Hepatocyte (in vitro differentiated cells): Measurements from ENCODE around the gene VASN. TPM values are rescaled to one million over a fixed set of nuclear protein-coding genes. Genes with fewer than 3 reads are reported as not detected.

Source experiments
- DNase-seq: peaks from one replicate; pipeline ENCODE4 v3.0.0-alpha.2; 2016; ENCODE audit warnings: low spot score
- H2AFZ ChIP-seq: fragments of 200-600 bp; sonication (generic); 2 replicates; pipeline ENCODE4 v1.6.0; 2016; ENCODE audit warnings: antibody characterized with exemption, mild to moderate bottlenecking
- H3K27ac ChIP-seq: fragments of 200-600 bp; sonication (generic); 2 replicates; pipeline ENCODE4 v1.5.1; 2016; ENCODE audit warnings: mild to moderate bottlenecking
- H3K27me3 ChIP-seq: fragments of 200-600 bp; sonication (generic); 2 replicates; pipeline ENCODE4 v1.6.1; 2016
- H3K36me3 ChIP-seq: fragments of 200-600 bp; sonication (generic); replicated peaks from 2 replicates; pipeline ENCODE4 v1.5.1; 2016; ENCODE audit warnings: low read depth; ENCODE audit not compliant: insufficient read depth
- H3K4me1 ChIP-seq: fragments of 200-600 bp; sonication (generic); 2 replicates; pipeline ENCODE4 v1.5.1; 2016; ENCODE audit warnings: mild to moderate bottlenecking, moderate library complexity; ENCODE audit not compliant: insufficient read depth
- H3K4me2 ChIP-seq: fragments of 200-600 bp; sonication (generic); 2 replicates; pipeline ENCODE4 v1.6.0; 2016
- H3K4me3 ChIP-seq: fragments of 200-600 bp; sonication (generic); 2 replicates; pipeline ENCODE4 v1.5.1; 2016; ENCODE audit warnings: mild to moderate bottlenecking
- H3K79me2 ChIP-seq: fragments of 200-600 bp; sonication (generic); 2 replicates; pipeline ENCODE4 v1.6.0; 2017; ENCODE audit warnings: mild to moderate bottlenecking
- H3K9me2 ChIP-seq: fragments of 200-600 bp; sonication (generic); replicated peaks from 2 replicates; pipeline ENCODE4 v1.6.0; 2017; ENCODE audit warnings: mild to moderate bottlenecking; ENCODE audit not compliant: insufficient read depth
- H3K9me3 ChIP-seq: fragments of 200-600 bp; sonication (generic); 2 replicates; pipeline ENCODE4 v1.5.1; 2016; ENCODE audit warnings: low read depth, mild to moderate bottlenecking
- H4K20me1 ChIP-seq: fragments of 200-600 bp; sonication (generic); 2 replicates; pipeline ENCODE4 v1.6.0; 2016; ENCODE audit warnings: mild to moderate bottlenecking; ENCODE audit not compliant: insufficient read depth, poor library complexity, severe bottlenecking
- EZH2 ChIP-seq: fragments of 200-600 bp; sonication (generic); IDR thresholded peaks from 2 replicates; pipeline ENCODE4 v1.6.1; 2016; ENCODE audit warnings: antibody characterized with exemption, mild to moderate bottlenecking, borderline replicate concordance
- EZH2phosphoT487 ChIP-seq: fragments of 200-600 bp; sonication (generic); IDR thresholded peaks from one replicate; pipeline ENCODE4 v1.6.1; 2018; ENCODE audit warnings: antibody characterized with exemption, mild to moderate bottlenecking, low read depth, moderate library complexity; ENCODE audit not compliant: unreplicated experiment, severe bottlenecking
- WGBS: methylation state at CpG from one replicate; pipeline ENCODE4 v1.1.6; 2016; ENCODE audit warnings: low lambda C conversion rate; ENCODE audit errors: missing lambda C conversion rate; 5-methylcytosine and 5-hydroxymethylcytosine counted together
- polyA plus RNA-seq: library from polyadenylated mRNA; unstranded; fragments of >200 nt; fragmentation: Nextera tagmentation; extraction: Ambion mirVana; gene quantifications from 2 replicates; pipeline ENCODE4 v1.2.1, GENCODE V29; 2016
- total RNA-seq: library from RNA; depleted of rRNA; stranded (reverse); fragments of >200 nt; gene quantifications from 2 replicates; pipeline ENCODE4 v1.2.3, GENCODE V29; 2014
- TF ChIP-seq, protein P1 (sequence below): fragments of 200-600 bp; sonication (generic); IDR thresholded peaks from 2 replicates; pipeline ENCODE4 v1.5.1; 2016; ENCODE audit warnings: antibody characterized with exemption, mild to moderate bottlenecking; ENCODE audit not compliant: poor library complexity

Gene VASN
- total and polyA plus RNA-seq, 2 experiments from 2014 or later = 12.1 to 64.2 TPM

DNA sequence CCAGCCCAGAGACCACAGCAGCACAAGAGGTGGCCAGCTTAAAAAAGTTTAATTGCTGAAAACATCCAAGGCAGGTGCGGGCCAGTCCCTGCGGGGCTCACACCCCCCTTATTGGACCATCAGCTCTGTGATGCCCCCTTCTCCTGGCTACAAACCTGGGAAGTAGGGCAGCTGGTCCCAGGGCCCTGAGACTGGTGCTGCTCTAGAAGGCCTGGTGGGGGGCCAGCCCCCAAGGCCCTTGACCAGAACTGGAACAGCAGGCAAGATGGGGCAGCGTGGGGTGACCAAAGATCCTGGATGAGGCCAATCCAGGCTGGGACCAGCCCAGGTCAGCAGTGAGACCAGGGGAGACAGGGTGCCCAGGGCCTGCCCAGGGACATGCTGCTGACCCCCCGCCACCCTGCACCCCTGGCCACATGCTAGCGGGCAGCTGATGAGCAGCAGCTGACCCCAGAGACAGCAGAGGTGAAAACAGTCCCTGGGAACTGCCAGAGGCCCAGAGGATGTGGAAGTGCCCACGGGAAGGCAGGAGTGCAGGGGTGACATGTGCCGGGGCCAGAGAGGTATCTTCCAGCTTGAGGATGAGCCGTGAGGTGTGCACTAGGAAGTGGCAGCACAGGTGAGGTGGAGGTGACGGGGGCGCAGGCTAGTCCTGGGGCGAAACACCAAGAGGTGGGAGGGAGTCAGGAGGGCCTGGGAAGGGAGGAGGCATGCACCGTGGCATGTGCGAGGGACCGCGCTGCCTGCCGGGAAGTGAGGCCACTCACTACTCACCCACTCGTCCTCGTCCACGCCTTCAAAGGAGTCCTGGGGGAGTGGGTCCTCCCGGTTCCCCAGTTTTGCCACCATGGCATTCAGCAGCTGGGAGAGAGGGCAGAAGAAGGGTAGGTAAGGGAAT, 16.9 kb upstream of the VASN start:
- no peaks in the 10 kb centered on the region for H3K9me2 ChIP-seq
- no peak overlapping the region for H3K4me2 ChIP-seq
- H3K27me3 ChIP-seq = no peaks in the 10 kb centered on the region
- no peaks in the 10 kb centered on the region for H3K4me1 ChIP-seq
- H3K4me3 ChIP-seq = no peak overlapping the region
- no peak overlapping the region for H2AFZ ChIP-seq
- WGBS = 94% methylated on average over 20 of the region's 20 CpGs
- no peaks in the 10 kb centered on the region for H3K36me3 ChIP-seq
- peaks cover 8% of the 10 kb centered on the region for H3K79me2 ChIP-seq
- TF ChIP-seq EZH2 (no peak), EZH2phosphoT487 (no peak)
- TF ChIP-seq, protein P1, sequence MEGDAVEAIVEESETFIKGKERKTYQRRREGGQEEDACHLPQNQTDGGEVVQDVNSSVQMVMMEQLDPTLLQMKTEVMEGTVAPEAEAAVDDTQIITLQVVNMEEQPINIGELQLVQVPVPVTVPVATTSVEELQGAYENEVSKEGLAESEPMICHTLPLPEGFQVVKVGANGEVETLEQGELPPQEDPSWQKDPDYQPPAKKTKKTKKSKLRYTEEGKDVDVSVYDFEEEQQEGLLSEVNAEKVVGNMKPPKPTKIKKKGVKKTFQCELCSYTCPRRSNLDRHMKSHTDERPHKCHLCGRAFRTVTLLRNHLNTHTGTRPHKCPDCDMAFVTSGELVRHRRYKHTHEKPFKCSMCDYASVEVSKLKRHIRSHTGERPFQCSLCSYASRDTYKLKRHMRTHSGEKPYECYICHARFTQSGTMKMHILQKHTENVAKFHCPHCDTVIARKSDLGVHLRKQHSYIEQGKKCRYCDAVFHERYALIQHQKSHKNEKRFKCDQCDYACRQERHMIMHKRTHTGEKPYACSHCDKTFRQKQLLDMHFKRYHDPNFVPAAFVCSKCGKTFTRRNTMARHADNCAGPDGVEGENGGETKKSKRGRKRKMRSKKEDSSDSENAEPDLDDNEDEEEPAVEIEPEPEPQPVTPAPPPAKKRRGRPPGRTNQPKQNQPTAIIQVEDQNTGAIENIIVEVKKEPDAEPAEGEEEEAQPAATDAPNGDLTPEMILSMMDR = no peak
- H3K27ac ChIP-seq = no peak overlapping the region
- no peaks in the 10 kb centered on the region for H4K20me1 ChIP-seq
- DNase-seq = no peak
- no peaks in the 10 kb centered on the region for H3K9me3 ChIP-seq

DNA sequence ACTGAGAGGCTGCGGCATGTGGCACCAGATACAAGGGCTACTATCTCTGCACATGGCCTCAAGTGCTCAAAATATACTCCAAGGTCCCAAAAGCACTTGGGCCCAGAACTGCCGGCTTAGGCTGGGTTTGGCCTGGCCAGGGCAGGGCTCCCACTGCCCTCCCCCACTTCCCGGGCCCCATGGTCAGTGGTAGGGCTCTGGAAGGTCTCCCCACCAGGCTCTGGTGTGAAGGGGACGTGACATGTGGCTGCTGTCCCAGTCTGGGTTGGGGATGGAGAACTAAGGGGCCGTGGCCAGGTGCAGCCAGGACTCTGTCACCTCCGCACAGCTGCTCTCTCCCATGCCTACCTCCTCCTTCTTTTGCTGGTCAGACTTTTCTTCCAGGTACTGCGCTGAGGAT, 14.8 kb upstream of the VASN start:
- Histone ChIP-seq H2AFZ (no peak overlapping the region), H3K4me3 (no peak overlapping the region), H3K79me2 (no peaks in the 10 kb centered on the region), H3K27ac (no peak overlapping the region), H3K9me3 (no peaks in the 10 kb centered on the region), H3K36me3 (no peaks in the 10 kb centered on the region), H3K4me1 (no peaks in the 10 kb centered on the region), H4K20me1 (no peaks in the 10 kb centered on the region), H3K9me2 (no peaks in the 10 kb centered on the region), H3K4me2 (no peak overlapping the region), H3K27me3 (no peaks in the 10 kb centered on the region)
- 94% methylated on average over 7 of the region's 7 CpGs for WGBS
- no peak for DNase-seq
- no peak for TF ChIP-seq EZH2
- TF ChIP-seq EZH2phosphoT487 = no peak
- TF ChIP-seq, protein P1 = no peak

DNA sequence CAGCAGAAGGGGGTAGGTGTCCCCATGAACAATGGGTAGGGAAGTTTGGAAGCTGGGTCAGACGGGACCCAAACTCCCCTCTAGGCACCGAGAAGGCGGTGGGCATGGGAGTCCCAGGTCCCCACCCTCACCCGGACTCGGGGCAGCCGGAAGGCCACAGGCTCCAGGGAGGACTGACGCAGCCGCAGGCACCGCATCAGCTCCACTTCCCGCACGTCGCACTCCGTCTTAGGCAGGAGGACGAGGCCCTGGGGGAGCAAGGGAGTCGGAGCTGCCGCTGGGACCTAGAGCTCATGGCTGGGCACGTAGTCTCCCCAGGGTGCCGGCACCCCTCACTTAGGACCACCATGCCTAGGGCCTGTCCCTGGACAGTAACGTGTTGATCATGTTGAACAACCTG, 13.4 kb upstream of the VASN start:
- H2AFZ ChIP-seq = no peak overlapping the region
- H3K4me3 ChIP-seq = no peak overlapping the region
- DNase-seq = no peak
- 97% methylated on average over 18 of the region's 19 CpGs for WGBS
- no peaks in the 10 kb centered on the region for H4K20me1 ChIP-seq
- H3K9me2 ChIP-seq = no peaks in the 10 kb centered on the region
- H3K4me1 ChIP-seq = no peaks in the 10 kb centered on the region
- no peaks in the 10 kb centered on the region for H3K79me2 ChIP-seq
- no peak overlapping the region for H3K27ac ChIP-seq
- H3K27me3 ChIP-seq = no peaks in the 10 kb centered on the region
- H3K9me3 ChIP-seq = no peaks in the 10 kb centered on the region
- H3K36me3 ChIP-seq = no peaks in the 10 kb centered on the region
- no peak for TF ChIP-seq EZH2
- TF ChIP-seq, protein P1 = no peak
- TF ChIP-seq EZH2phosphoT487 = no peak
- H3K4me2 ChIP-seq = no peak overlapping the region
